OCI-LY3 (cell line): ENCODE data around the gene OR2L5.

Experiments
- CTCF ChIP-seq: fragments of 200-600, 300-600 bp; sonication (generic); IDR thresholded peaks from 2 replicates; pipeline ENCODE4 v1.5.1; 2014; ENCODE audit warnings: antibody characterized with exemption, low read length, low read depth
- EZH2phosphoT487 ChIP-seq: fragments of 200-600 bp; shearing (Covaris generic); IDR thresholded peaks from 2 replicates; pipeline ENCODE4 v1.6.1; 2018; ENCODE audit warnings: antibody characterized with exemption, mixed run types, low read depth

- no peak for TF ChIP-seq CTCF
- TF ChIP-seq EZH2phosphoT487 = no peak
These were observed at the start of gene OR2L5 for GRCh38 chr1:248013229-248013710.
